ENCODE measurements around the gene DNAJB4. TPM values are rescaled to one million over a fixed set of nuclear protein-coding genes. Genes with fewer than 3 reads are reported as not detected.

DNAJB4 gene
- total and polyA plus RNA-seq, 2 experiments from 2014 or later = 29.5 to 36.5 TPM

GRCh38 chr1:78045926-78046778, 41.4 kb downstream of the DNAJB4 start, which contains the start of gene GIPC2:
Gene GIPC2, plus strand, starts transcription at chr1:78045966. Its CDS starts 129 bp downstream, at chr1:78046095.
- Histone ChIP-seq H3K36me3 (replicated peaks; ENCODE audit: insufficient read depth, low read depth) (no peaks in the 10 kb centered on the region), H3K4me1 (ENCODE audit: insufficient read depth) (peaks cover 10% of the 10 kb centered on the region), H4K20me1 (ENCODE audit: insufficient read depth, poor library complexity, severe bottlenecking) (peaks cover 5% of the 10 kb centered on the region), H3K9me3 (ENCODE audit: low read depth) (no peaks in the 10 kb centered on the region), H2AFZ (peak within 1 kb of the TSS; percentile 93), H3K79me2 (peaks cover 20% of the 10 kb centered on the region), H3K27me3 (peaks cover 25% of the 10 kb centered on the region), H3K9me2 (replicated peaks; ENCODE audit: insufficient read depth) (no peaks in the 10 kb centered on the region), H3K4me2 (peak within 1 kb of the TSS; percentile 94), H3K4me3 (peak within 1 kb of the TSS; percentile 78), H3K27ac (peak within 1 kb of the TSS; percentile 88)
- 3% methylated on average over 57 of the region's 85 CpGs for WGBS (ENCODE audit: low lambda C conversion rate, missing lambda C conversion rate)
- no peak for TF ChIP-seq CTCF (IDR thresholded peaks at IDR 0.05; ENCODE audit: poor library complexity)
- peak; percentile 26 for TF ChIP-seq EZH2phosphoT487 (IDR thresholded peaks at IDR 0.05; ENCODE audit: low read depth, severe bottlenecking, unreplicated experiment)
- peak; percentile 66 for TF ChIP-seq EZH2 (IDR thresholded peaks at IDR 0.05; ENCODE audit: borderline replicate concordance)
- DNase-seq (ENCODE audit: low spot score) = peak; percentile 69

GRCh38 chr1:78047106-78047505, 42.4 kb downstream of the DNAJB4 start:
- Histone ChIP-seq H3K27me3 (peaks cover 25% of the 10 kb centered on the region), H3K9me2 (replicated peaks; ENCODE audit: insufficient read depth) (no peaks in the 10 kb centered on the region), H3K9me3 (ENCODE audit: low read depth) (no peaks in the 10 kb centered on the region), H4K20me1 (ENCODE audit: insufficient read depth, poor library complexity, severe bottlenecking) (peaks cover 5% of the 10 kb centered on the region), H2AFZ (no peak overlapping the region), H3K4me3 (peak overlapping the region; percentile 78), H3K36me3 (replicated peaks; ENCODE audit: insufficient read depth, low read depth) (no peaks in the 10 kb centered on the region), H3K4me1 (ENCODE audit: insufficient read depth) (peaks cover 10% of the 10 kb centered on the region), H3K79me2 (peaks cover 23% of the 10 kb centered on the region), H3K4me2 (peak overlapping the region; percentile 94), H3K27ac (peak overlapping the region; percentile 88)
- no peak for DNase-seq (ENCODE audit: low spot score)
- TF ChIP-seq CTCF (IDR thresholded peaks at IDR 0.05; ENCODE audit: poor library complexity) (peak; percentile 6), EZH2phosphoT487 (IDR thresholded peaks at IDR 0.05; ENCODE audit: low read depth, severe bottlenecking, unreplicated experiment) (no peak), EZH2 (IDR thresholded peaks at IDR 0.05; ENCODE audit: borderline replicate concordance) (no peak)
- WGBS (ENCODE audit: low lambda C conversion rate, missing lambda C conversion rate) = 60% methylated on average over 5 of the region's 5 CpGs

- Histone ChIP-seq H3K27me3 (peaks cover 25% of the 10 kb centered on the region), H3K4me2 (peak overlapping the region; percentile 94), H3K4me1 (ENCODE audit: insufficient read depth) (peaks cover 10% of the 10 kb centered on the region), H4K20me1 (ENCODE audit: insufficient read depth, poor library complexity, severe bottlenecking) (peaks cover 5% of the 10 kb centered on the region), H3K36me3 (replicated peaks; ENCODE audit: insufficient read depth, low read depth) (no peaks in the 10 kb centered on the region), H3K79me2 (peaks cover 25% of the 10 kb centered on the region), H2AFZ (no peak overlapping the region), H3K9me2 (replicated peaks; ENCODE audit: insufficient read depth) (no peaks in the 10 kb centered on the region), H3K4me3 (no peak overlapping the region), H3K27ac (no peak overlapping the region), H3K9me3 (ENCODE audit: low read depth) (no peaks in the 10 kb centered on the region)
- no peak for TF ChIP-seq EZH2 (IDR thresholded peaks at IDR 0.05; ENCODE audit: borderline replicate concordance)
- no peak for TF ChIP-seq CTCF (IDR thresholded peaks at IDR 0.05; ENCODE audit: poor library complexity)
- no peak for TF ChIP-seq EZH2phosphoT487 (IDR thresholded peaks at IDR 0.05; ENCODE audit: low read depth, severe bottlenecking, unreplicated experiment)
- 53% methylated on average over 3 of the region's 3 CpGs for WGBS (ENCODE audit: low lambda C conversion rate, missing lambda C conversion rate)
- peak; percentile 20 for DNase-seq (ENCODE audit: low spot score)
Observed at GRCh38 chr1:78047631-78048030, 42.9 kb downstream of the DNAJB4 start.
